A549 (cell line): ENCODE data around the gene MYO19.

Source experiments
- NFE2L2 ChIP-seq: fragments of 150-350 bp; conservative IDR thresholded peaks from 2 replicates; pipeline ENCODE4 v1.6.1; 2014; ENCODE audit warnings: low read length
- POLR2A ChIP-seq: IDR thresholded peaks from 2 replicates; pipeline ENCODE4 v1.6.1; 2012; ENCODE audit warnings: mild to moderate bottlenecking, low read length
- TF ChIP-seq, protein P1 (sequence below): IDR thresholded peaks from 2 replicates; pipeline ENCODE4 v1.6.1; 2012
- TF ChIP-seq, protein P2 (sequence below): fragments of >200 bp; sonication (Bioruptor Twin); formaldehyde crosslinking; IDR thresholded peaks from 3 replicates; pipeline ENCODE4 v1.5.1; 2016
- TF ChIP-seq, protein P3 (sequence below): IDR thresholded peaks from 2 replicates; pipeline ENCODE4 v1.6.1; 2012; ENCODE audit warnings: low read depth, borderline replicate concordance

DNA sequence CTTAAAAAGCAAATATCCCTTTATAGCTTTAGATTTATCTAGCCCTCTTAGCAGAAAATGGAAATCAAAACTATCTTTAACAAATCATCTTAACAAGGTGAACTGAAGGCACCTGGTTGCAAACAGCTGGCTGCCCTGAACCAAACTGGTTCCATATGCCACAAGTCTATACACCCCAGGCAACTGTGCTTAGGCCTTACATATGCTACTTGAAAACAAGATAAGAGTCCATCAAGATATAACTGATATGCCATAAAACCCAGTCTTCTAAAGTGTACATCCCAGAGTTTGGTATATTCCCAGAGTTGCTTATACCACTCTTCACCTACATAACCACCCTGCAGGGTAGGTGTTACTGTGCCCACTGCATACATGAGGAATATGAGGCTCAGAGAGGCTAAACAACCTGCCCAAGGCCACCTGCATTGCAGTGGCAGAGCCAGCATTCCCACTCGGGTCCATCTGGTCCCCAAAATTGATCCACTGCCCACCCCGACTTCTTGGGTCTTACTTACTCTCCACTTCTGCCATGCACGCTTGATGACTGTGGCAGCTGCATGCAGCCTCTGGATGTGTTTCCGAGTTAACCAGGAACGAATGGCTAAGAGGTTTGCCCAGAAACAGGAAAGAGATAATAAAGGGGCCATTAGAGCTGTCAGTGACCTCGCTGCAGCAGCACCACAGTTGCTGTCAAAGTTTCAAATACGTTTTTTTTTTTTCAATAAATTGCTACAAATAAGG is 35.9 kb downstream of the MYO19 start:
- TF ChIP-seq, protein P1, sequence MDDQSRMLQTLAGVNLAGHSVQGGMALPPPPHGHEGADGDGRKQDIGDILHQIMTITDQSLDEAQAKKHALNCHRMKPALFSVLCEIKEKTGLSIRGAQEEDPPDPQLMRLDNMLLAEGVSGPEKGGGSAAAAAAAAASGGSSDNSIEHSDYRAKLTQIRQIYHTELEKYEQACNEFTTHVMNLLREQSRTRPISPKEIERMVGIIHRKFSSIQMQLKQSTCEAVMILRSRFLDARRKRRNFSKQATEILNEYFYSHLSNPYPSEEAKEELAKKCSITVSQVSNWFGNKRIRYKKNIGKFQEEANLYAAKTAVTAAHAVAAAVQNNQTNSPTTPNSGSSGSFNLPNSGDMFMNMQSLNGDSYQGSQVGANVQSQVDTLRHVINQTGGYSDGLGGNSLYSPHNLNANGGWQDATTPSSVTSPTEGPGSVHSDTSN: no peak
- TF ChIP-seq POLR2A (no peak), NFE2L2 (no peak)
- TF ChIP-seq, protein P2, sequence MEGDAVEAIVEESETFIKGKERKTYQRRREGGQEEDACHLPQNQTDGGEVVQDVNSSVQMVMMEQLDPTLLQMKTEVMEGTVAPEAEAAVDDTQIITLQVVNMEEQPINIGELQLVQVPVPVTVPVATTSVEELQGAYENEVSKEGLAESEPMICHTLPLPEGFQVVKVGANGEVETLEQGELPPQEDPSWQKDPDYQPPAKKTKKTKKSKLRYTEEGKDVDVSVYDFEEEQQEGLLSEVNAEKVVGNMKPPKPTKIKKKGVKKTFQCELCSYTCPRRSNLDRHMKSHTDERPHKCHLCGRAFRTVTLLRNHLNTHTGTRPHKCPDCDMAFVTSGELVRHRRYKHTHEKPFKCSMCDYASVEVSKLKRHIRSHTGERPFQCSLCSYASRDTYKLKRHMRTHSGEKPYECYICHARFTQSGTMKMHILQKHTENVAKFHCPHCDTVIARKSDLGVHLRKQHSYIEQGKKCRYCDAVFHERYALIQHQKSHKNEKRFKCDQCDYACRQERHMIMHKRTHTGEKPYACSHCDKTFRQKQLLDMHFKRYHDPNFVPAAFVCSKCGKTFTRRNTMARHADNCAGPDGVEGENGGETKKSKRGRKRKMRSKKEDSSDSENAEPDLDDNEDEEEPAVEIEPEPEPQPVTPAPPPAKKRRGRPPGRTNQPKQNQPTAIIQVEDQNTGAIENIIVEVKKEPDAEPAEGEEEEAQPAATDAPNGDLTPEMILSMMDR: no peak
- TF ChIP-seq, protein P3, sequence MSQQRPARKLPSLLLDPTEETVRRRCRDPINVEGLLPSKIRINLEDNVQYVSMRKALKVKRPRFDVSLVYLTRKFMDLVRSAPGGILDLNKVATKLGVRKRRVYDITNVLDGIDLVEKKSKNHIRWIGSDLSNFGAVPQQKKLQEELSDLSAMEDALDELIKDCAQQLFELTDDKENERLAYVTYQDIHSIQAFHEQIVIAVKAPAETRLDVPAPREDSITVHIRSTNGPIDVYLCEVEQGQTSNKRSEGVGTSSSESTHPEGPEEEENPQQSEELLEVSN: no peak
